SIG-M5 treated with dmso at 0.1 percent for 504 hours (cell line): ENCODE results near the gene SLC9A6.
"Not testable (repeated sequence)": the region's sequence is repeated elsewhere in the genome, so short reads cannot be mapped to it uniquely, and the experiment has no call there.

Experiments used
- DNase-seq: peaks from one replicate; lab custom pipeline; 2025; ENCODE audit not compliant: unreplicated experiment; lab: John Stamatoyannopoulos, UW

SLC9A6 gene

GRCh38 chrX:136061286-136061685 lies 76.1 kb downstream of the SLC9A6 start:
- no peak for DNase-seq

- no peak for DNase-seq
Measured at GRCh38 chrX:136061696-136062095, 76.5 kb downstream of the SLC9A6 start.

GRCh38 chrX:136063340-136064079 lies 78.3 kb downstream of the SLC9A6 start:
- peak; percentile 7 for DNase-seq

GRCh38 chrX:136064661-136065043 lies 79.4 kb downstream of the SLC9A6 start:
- DNase-seq: no peak

GRCh38 chrX:136065044-136065671 lies 79.9 kb downstream of the SLC9A6 start:
- peak; percentile 8 for DNase-seq

GRCh38 chrX:136067097-136067496 lies 81.9 kb downstream of the SLC9A6 start:
- no peak for DNase-seq

- no peak for DNase-seq
Measured at GRCh38 chrX:136067966-136068365, 82.7 kb downstream of the SLC9A6 start.

- DNase-seq: no peak
Measured at GRCh38 chrX:136076942-136077341, 91.7 kb downstream of the SLC9A6 start.

GRCh38 chrX:136080766-136081165 lies 95.5 kb downstream of the SLC9A6 start:
- no peak for DNase-seq

GRCh38 chrX:136086521-136086920 lies 101.3 kb downstream of the SLC9A6 start:
- DNase-seq: no peak

GRCh38 chrX:136091898-136092297 lies 106.7 kb downstream of the SLC9A6 start:
- not testable (repeated sequence) for DNase-seq

GRCh38 chrX:136094962-136095361 lies 109.7 kb downstream of the SLC9A6 start:
- DNase-seq: no peak
